Heart left ventricle (tissue), 16 donors: ENCODE measurements around the gene COA3. TPM values are rescaled to one million over a fixed set of nuclear protein-coding genes. Genes with fewer than 3 reads are reported as not detected.

Experiments
- ATAC-seq, 4 donors: fragments of 200-7000 bp; cut with Tn5 transposase; one replicate each; pipeline ENCODE4 v1.9.1; 2020 to 2022; ENCODE audit warnings: moderate library complexity in 4 of 4, mild to moderate bottlenecking in 3 of 4, moderate number of reproducible peaks in 1 of 4
- DNase-seq, 5 donors: peaks; one replicate each; pipeline ENCODE4 v3.0.0-alpha.2; 2020
- H3K27ac ChIP-seq, 12 donors: fragments of 200-600 bp; sonication (generic) in 4 of 12; one replicate each; pipeline versions ENCODE4 v1.5.0 to v1.8.0; 2016 to 2022; ENCODE audit warnings: mild to moderate bottlenecking in 2 of 12
- H3K27me3 ChIP-seq, 9 donors: fragments of 200-600 bp; sonication (generic) in 2 of 9; one replicate each; pipeline versions ENCODE4 v1.5.1 to v1.8.0; 2016 to 2022; ENCODE audit warnings: mild to moderate bottlenecking in 3 of 9
- H3K36me3 ChIP-seq, 9 donors: fragments of 200-600 bp; sonication (generic) in 2 of 9; one replicate each; pipeline versions ENCODE4 v1.5.0 to v1.8.0; 2018 to 2022; ENCODE audit warnings: mild to moderate bottlenecking in 2 of 9
- H3K4me1 ChIP-seq, 12 donors: fragments of 200-600 bp; sonication (generic) in 4 of 12; one replicate each; pipeline versions ENCODE4 v1.5.0 to v1.8.0; 2016 to 2022; ENCODE audit warnings: mild to moderate bottlenecking in 3 of 12
- H3K4me3 ChIP-seq, 12 donors: fragments of 200-600 bp; sonication (generic) in 4 of 12; one replicate each; pipeline versions ENCODE4 v1.5.0 to v1.8.0; 2017 to 2022; ENCODE audit warnings: mild to moderate bottlenecking in 9 of 12, moderate library complexity in 4 of 12
- H3K9me3 ChIP-seq, 12 donors: fragments of 200-600 bp; sonication (generic) in 4 of 12; one replicate each; pipeline versions ENCODE4 v1.5.0 to v1.8.0; 2016 to 2022; ENCODE audit warnings: mild to moderate bottlenecking in 1 of 12
- CTCF ChIP-seq, 12 donors: fragments of 200-600 bp; sonication (generic) in 4 of 12; IDR thresholded peaks; one replicate each; pipeline versions ENCODE4 v1.5.0 to v1.8.0; 2018 to 2022; ENCODE audit warnings: antibody characterized with exemption in 12 of 12, mild to moderate bottlenecking in 5 of 12
- POLR2A ChIP-seq, 2 donors: fragments of 450-650 bp; IDR thresholded peaks; one replicate each; pipeline ENCODE4 v1.6.1; 2017; ENCODE audit warnings: antibody characterized with exemption in 2 of 2, mild to moderate bottlenecking in 2 of 2, moderate library complexity in 2 of 2
- WGBS, 4 donors: extraction: QIAGEN DNeasy Blood & Tissue Kit in 2 of 4; methylation state at CpG; one replicate each; pipeline versions ENCODE4 v1.1.5 to v1.1.7; 2013 to 2018; 5-methylcytosine and 5-hydroxymethylcytosine counted together
- intact Hi-C, 10 donors: fragments of 100-400 bp; cut with DNase I; formaldehyde crosslinking; loops; one replicate each; pipeline versions ENCODE4 v1.11.1 to v1.14.2; 2022
- polyA plus RNA-seq, 2 donors: library from polyadenylated mRNA; stranded (reverse); fragments of 200-250 nt; gene quantifications; one replicate each; pipeline ENCODE4 v1.2.3, GENCODE V29; 2013
- total RNA-seq, 9 donors: library from RNA; depleted of rRNA in 2 of 9; stranded (reverse); fragments of >200 nt in 2 of 9; fragmentation: NEBNext Ultra II Directional in 3 of 9; extraction: Animal tissue kit (Norgen Biotek cat#: 25700) in 3 of 9; gene quantifications; one replicate each; pipeline versions ENCODE4 v1.1.0 to v1.2.4, GENCODE V29; 2016 to 2023
- donor health status: ischemic (EF 13 %, LVEDD 7.1; RV severe dilation, severe dysfunction).
- donor health status: healthy with polysubstance abuse.
- donor health status: DM: no; HTN: yes; CAD: no.
- donor health status: DM: no; HTN: no; CAD: no.
- donor health status: ischemic (EF 25% LVEDD 6.9; RV normal size, moderate dysfunction).
- donor health status: ischemic (EF 25% LVEDD 5.7; RV mildly dilated, moderate dysfunction).
- donor health status: healthy.
- donor health status: DM: yes; HTN: yes; CAD: no.
- donor health status: ischemic (EF 35%, LVEDD 5.7; RV mildly dilated, moderate dysfunction).
- donor health status: nonischemic (EF 11% LVEDD 7.7; RV severe dilation, severe dysfunction).
- donor health status: DM: yes; HTN: yes; CAD: no.
- donor health status: PGD.
- donor health status: ischemic (EF 29% LVEDD 5.4; RV normal size, mild dysfunction).
- donor health status: nonischemic (EF 23%, LVEDD 6.1; RV moderate dilation, normal function).

Gene COA3
- total and polyA plus RNA-seq, 11 donors: 56.2 to 136 (median 72.4) TPM

DNA sequence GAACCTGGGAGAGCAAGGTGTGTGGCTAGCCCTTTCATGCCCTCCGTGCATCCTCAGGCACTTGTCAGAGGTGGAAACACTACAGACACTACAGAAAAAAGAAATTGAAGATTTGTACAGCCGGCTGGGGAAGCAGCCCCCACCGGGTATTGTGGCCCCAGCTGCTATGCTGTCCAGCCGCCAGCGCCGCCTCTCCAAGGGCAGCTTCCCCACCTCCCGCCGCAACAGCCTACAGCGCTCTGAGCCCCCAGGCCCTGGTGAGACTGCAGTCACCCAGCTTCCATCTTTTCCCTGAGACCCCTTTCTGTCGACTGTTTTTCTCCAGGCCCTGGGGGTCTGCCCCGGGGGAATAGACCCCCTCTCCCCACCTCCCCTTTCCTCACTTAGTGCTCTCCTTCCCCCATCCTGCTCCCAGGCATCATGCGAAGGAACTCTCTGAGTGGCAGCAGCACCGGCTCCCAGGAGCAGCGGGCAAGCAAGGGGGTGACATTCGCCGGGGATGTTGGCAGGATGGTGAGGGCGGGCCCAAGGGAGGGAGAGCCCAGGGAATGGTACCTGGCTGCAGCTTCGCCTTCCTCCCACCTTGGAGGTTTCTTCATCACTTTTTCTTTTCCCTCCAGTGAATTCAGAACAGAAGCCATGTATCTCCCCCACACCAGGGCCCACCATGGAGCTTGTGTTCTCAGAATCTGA, 2.3 kb downstream of the COA3 start:
- intact Hi-C loops: no loop called here
- TF ChIP-seq POLR2A (IDR thresholded peaks at IDR 0.05): no peak
- TF ChIP-seq CTCF (IDR thresholded peaks at IDR 0.05): no peak
- Histone ChIP-seq H3K9me3 (no peaks in the 10 kb centered on the region), H3K4me3 (no peak overlapping the region), H3K36me3 (peaks cover 0 to 18% (median 4%) of the 10 kb centered on the region in 9 donors), H3K27me3 (no peaks in the 10 kb centered on the region), H3K27ac (no peak overlapping the region), H3K4me1 (peaks cover 3 to 25% (median 16%) of the 10 kb centered on the region in 12 donors)
- WGBS, 4 donors: 91 to 95% (median 92%) methylated on average over 18 of the region's 18 CpGs
- ATAC-seq: no peak
- DNase-seq: no peak

GRCh38 chr17:42795465-42795864, 3.0 kb downstream of the COA3 start:
- Histone ChIP-seq H3K4me1 (peaks cover 3 to 25% (median 16%) of the 10 kb centered on the region in 12 donors), H3K36me3 (peaks cover 0 to 18% (median 4%) of the 10 kb centered on the region in 9 donors), H3K4me3 (no peak overlapping the region), H3K27ac (no peak overlapping the region), H3K9me3 (no peaks in the 10 kb centered on the region), H3K27me3 (no peaks in the 10 kb centered on the region)
- 86 to 91% (median 89%) methylated on average over 10 of the region's 10 CpGs for WGBS, 4 donors
- DNase-seq: no peak
- intact Hi-C loops: no loop called here
- ATAC-seq: no peak
- no peak for TF ChIP-seq POLR2A (IDR thresholded peaks at IDR 0.05)
- TF ChIP-seq CTCF (IDR thresholded peaks at IDR 0.05): no peak

DNA sequence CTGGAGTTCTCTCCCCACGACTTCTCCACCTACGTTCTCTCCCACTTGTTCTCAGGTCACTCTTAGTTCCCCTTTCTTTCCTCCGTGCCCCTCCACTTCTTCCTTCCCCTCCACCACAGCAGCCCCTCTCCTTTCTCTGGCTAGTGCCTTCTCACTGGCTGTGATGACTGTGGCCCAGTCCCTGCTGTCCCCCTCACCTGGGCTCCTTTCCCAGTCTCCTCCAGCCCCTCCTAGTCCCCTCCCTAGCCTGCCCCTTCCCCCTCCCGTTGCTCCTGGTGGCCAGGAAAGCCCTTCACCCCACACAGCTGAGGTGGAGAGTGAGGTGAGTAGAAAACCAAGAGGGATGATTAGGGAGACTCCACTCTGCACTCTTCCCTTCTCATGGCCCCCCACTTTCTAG, 3.4 kb downstream of the COA3 start:
- H3K27me3 ChIP-seq: no peaks in the 10 kb centered on the region
- H3K36me3 ChIP-seq: peaks cover 0 to 18% (median 4%) of the 10 kb centered on the region in 9 donors
- H3K9me3 ChIP-seq: no peaks in the 10 kb centered on the region
- intact Hi-C loops: no loop called here
- ATAC-seq: no peak
- no peak for DNase-seq
- WGBS, 4 donors: 66 to 78% (median 72%) methylated on average over 4 of the region's 4 CpGs
- no peak overlapping the region for H3K4me3 ChIP-seq
- no peak for TF ChIP-seq POLR2A (IDR thresholded peaks at IDR 0.05)
- no peak for TF ChIP-seq CTCF (IDR thresholded peaks at IDR 0.05)
- no peak overlapping the region for H3K27ac ChIP-seq
- H3K4me1 ChIP-seq: peaks cover 3 to 25% (median 16%) of the 10 kb centered on the region in 12 donors

GRCh38 chr17:42792545-42792944, 6.0 kb downstream of the COA3 start:
- Histone ChIP-seq H3K4me3 (no peak overlapping the region), H3K4me1 (peaks cover 3 to 13% (median 9%) of the 10 kb centered on the region in 12 donors), H3K27me3 (peaks cover 0 to 12% (median 0%) of the 10 kb centered on the region in 9 donors), H3K36me3 (peaks cover 0 to 18% (median 4%) of the 10 kb centered on the region in 9 donors), H3K9me3 (no peaks in the 10 kb centered on the region), H3K27ac (no peak overlapping the region)
- intact Hi-C loops: no loop called here
- ATAC-seq: no peak
- no peak for DNase-seq
- TF ChIP-seq POLR2A (IDR thresholded peaks at IDR 0.05) (no peak), CTCF (IDR thresholded peaks at IDR 0.05) (no peak)
- 58 to 68% (median 63%) methylated on average over 5 of the region's 5 CpGs for WGBS, 4 donors
